Breast epithelium (tissue), 4 donors: ENCODE results near the gene ATP10D. TPM values are rescaled to one million over a fixed set of nuclear protein-coding genes. Genes with fewer than 3 reads are reported as not detected.
"Not testable (repeated sequence)": the region's sequence is repeated elsewhere in the genome, so short reads cannot be mapped to it uniquely, and the experiment has no call there.

Source experiments
- DNase-seq, 2 donors: peaks; one replicate each; pipeline ENCODE4 v3.0.0-alpha.2; 2019; ENCODE audit warnings: low spot score in 2 of 2
- H3K27ac ChIP-seq, 2 donors: fragments of 200-600 bp; sonication (generic) in 1 of 2; one replicate each; pipeline ENCODE4 v1.5.1; 2016 to 2019; ENCODE audit warnings: mild to moderate bottlenecking in 1 of 2
- H3K27me3 ChIP-seq, 2 donors: fragments of 200-600 bp; sonication (generic) in 1 of 2; one replicate each; pipeline versions ENCODE4 v1.5.1 to v1.6.0; 2017 to 2019; ENCODE audit warnings: control low read depth in 1 of 2, mild to moderate bottlenecking in 1 of 2
- H3K36me3 ChIP-seq: fragments of 200-600 bp; one replicate; pipeline ENCODE4 v1.5.1; 2019
- H3K4me1 ChIP-seq, 2 donors: fragments of 200-600 bp; sonication (generic); one replicate each; pipeline ENCODE4 v1.5.1; 2016 to 2019; ENCODE audit warnings: control low read depth in 1 of 2
- H3K4me3 ChIP-seq, 3 donors: fragments of 200-600 bp; sonication (generic); 1 replicate in 2 of 3; 2 replicates in 1 of 3; pipeline ENCODE4 v1.5.1; 2016 to 2019; ENCODE audit warnings: mild to moderate bottlenecking in 3 of 3, moderate library complexity in 2 of 3
- H3K9me3 ChIP-seq, 2 donors: fragments of 200-600 bp; sonication (generic) in 1 of 2; one replicate each; pipeline ENCODE4 v1.5.1; 2016 to 2019; ENCODE audit warnings: control low read depth in 1 of 2
- CTCF ChIP-seq, 3 donors: fragments of 450-650 bp; IDR thresholded peaks; one replicate each; pipeline ENCODE4 v1.5.1; 2016 to 2017; ENCODE audit warnings: antibody characterized with exemption in 3 of 3, mild to moderate bottlenecking in 3 of 3, moderate library complexity in 3 of 3
- POLR2A ChIP-seq: fragments of 450-650 bp; IDR thresholded peaks from one replicate; pipeline ENCODE4 v1.6.1; 2016; ENCODE audit warnings: antibody characterized with exemption, mild to moderate bottlenecking, moderate library complexity
- POLR2AphosphoS5 ChIP-seq, 3 donors: sonication (generic); formaldehyde crosslinking; IDR thresholded peaks; one replicate each; pipeline ENCODE4 v1.6.1; 2017; ENCODE audit warnings: antibody characterized with exemption in 3 of 3
- intact Hi-C: fragments of 100-400 bp; cut with DNase I; formaldehyde crosslinking; loops from one replicate; pipeline ENCODE4 v1.15.1; 2023; ENCODE audit warnings: low total_unique reads
- total RNA-seq, 3 donors: library from RNA; depleted of rRNA; stranded (reverse); fragments of >200 nt; gene quantifications; one replicate each; pipeline ENCODE4 v1.1.0, GENCODE V29; 2016

ATP10D gene
- total RNA-seq, 3 donors from 2014 or later, result 13.3 to 26.2 (median 15.7) TPM

- H3K27me3 ChIP-seq, result no peaks in the 10 kb centered on the region
- H3K27ac ChIP-seq, result no peak overlapping the region
- no peaks in the 10 kb centered on the region for H3K4me1 ChIP-seq
- intact Hi-C loops, result no loop called here
- no peaks in the 10 kb centered on the region for H3K36me3 ChIP-seq
- TF ChIP-seq POLR2A, result no peak
- no peaks in the 10 kb centered on the region for H3K9me3 ChIP-seq
- no peak for DNase-seq
- H3K4me3 ChIP-seq, result no peak overlapping the region
Measured at GRCh38 chr4:47538111-47538824, 53.2 kb downstream of the ATP10D start.

GRCh38 chr4:47538825-47539154 lies 53.7 kb downstream of the ATP10D start:
- DNase-seq, result no peak
- H3K4me3 ChIP-seq, result no peak overlapping the region
- TF ChIP-seq POLR2A, result no peak
- TF ChIP-seq CTCF (IDR thresholded peaks at IDR 0.05), result no peak
- no peak for TF ChIP-seq POLR2AphosphoS5 (IDR thresholded peaks at IDR 0.05)
- H3K9me3 ChIP-seq, result no peaks in the 10 kb centered on the region
- H3K27ac ChIP-seq, result no peak overlapping the region
- intact Hi-C loops, result no loop called here
- H3K36me3 ChIP-seq, result no peaks in the 10 kb centered on the region
- no peaks in the 10 kb centered on the region for H3K4me1 ChIP-seq
- H3K27me3 ChIP-seq, result no peaks in the 10 kb centered on the region

- H3K27ac ChIP-seq, intact Hi-C loops: not testable (repeated sequence)
Measured at GRCh38 chr4:47542640-47543039, 57.6 kb downstream of the ATP10D start.

GRCh38 chr4:47543331-47543730 lies 58.3 kb downstream of the ATP10D start:
- H3K36me3 ChIP-seq, result no peaks in the 10 kb centered on the region
- H3K27ac ChIP-seq, result no peak overlapping the region
- TF ChIP-seq POLR2A, result no peak
- TF ChIP-seq CTCF (IDR thresholded peaks at IDR 0.05), result no peak
- no peak for TF ChIP-seq POLR2AphosphoS5 (IDR thresholded peaks at IDR 0.05)
- no peak for DNase-seq
- H3K4me1 ChIP-seq, result no peaks in the 10 kb centered on the region
- no peaks in the 10 kb centered on the region for H3K9me3 ChIP-seq
- H3K4me3 ChIP-seq, result no peak overlapping the region
- intact Hi-C loops, result no loop called here
- no peaks in the 10 kb centered on the region for H3K27me3 ChIP-seq

More at GRCh38 chr4:47542640-47543039, 57.6 kb downstream of the ATP10D start:
- not testable (repeated sequence) for DNase-seq, H3K4me1 ChIP-seq, H3K9me3 ChIP-seq, H3K4me3 ChIP-seq, H3K27me3 ChIP-seq, H3K36me3 ChIP-seq

- H3K27me3 ChIP-seq, H3K27ac ChIP-seq, H3K4me3 ChIP-seq, H3K4me1 ChIP-seq, H3K9me3 ChIP-seq, DNase-seq, H3K36me3 ChIP-seq: not testable (repeated sequence)
- intact Hi-C loops, result loop anchor here (10.0 kb wide), 1 partner anchor 1194 kb away; no protein-coding TSS in a partner anchor
Measured at GRCh38 chr4:47550357-47550756, 65.3 kb downstream of the ATP10D start.

GRCh38 chr4:47550899-47551548 lies 65.9 kb downstream of the ATP10D start:
- TF ChIP-seq CTCF (IDR thresholded peaks at IDR 0.05) (no peak), POLR2AphosphoS5 (IDR thresholded peaks at IDR 0.05) (no peak), POLR2A (no peak)
- Histone ChIP-seq H3K9me3 (no peaks in the 10 kb centered on the region), H3K27ac (no peak overlapping the region), H3K4me3 (no peak overlapping the region), H3K27me3 (no peaks in the 10 kb centered on the region), H3K4me1 (no peaks in the 10 kb centered on the region), H3K36me3 (no peaks in the 10 kb centered on the region)
- no peak for DNase-seq
- intact Hi-C loops, result loop anchor here (10.0 kb wide), 1 partner anchor 1194 kb away; no protein-coding TSS in a partner anchor
